HepG2 (cell line): ENCODE results near the gene SECTM1. TPM values are rescaled to one million over a fixed set of nuclear protein-coding genes. Genes with fewer than 3 reads are reported as not detected.

ENCODE experiments used
- ATAC-seq: fragments of 200-7000 bp; cut with Tn5 transposase; 3 replicates; pipeline ENCODE4 v1.9.1; 2020; ENCODE audit warnings: mild to moderate bottlenecking, moderate library complexity
- BruUV-seq: library from RNA; stranded (reverse); fragments of 400-500 nt; replicated peaks from 2 replicates; lab custom pipeline; 2021; lab: Mats Ljungman, UMichigan
- CTCF ChIA-PET: fragments of 300-600 bp; formaldehyde crosslinking; extraction: SDS; loops from one replicate; lab custom pipeline; 2021; ENCODE audit warnings: low total read pairs, inconsistent platforms, low intra/inter-chr PET ratio; lab: Yijun Ruan, JAX
- POLR2A ChIA-PET: fragments of 350-600 bp; sonication (Branson Sonifier 250); formaldehyde crosslinking; loops from one replicate; lab custom pipeline; 2020; ENCODE audit warnings: antibody characterized with exemption, inconsistent platforms; lab: Yijun Ruan, JAX
- DNase-seq: peaks from one replicate; pipeline ENCODE4 v3.0.0-alpha.2; 2015; ENCODE audit warnings: low spot score
- FAIRE-seq: peaks from 3 replicates; lab custom pipeline; 2011; peaks lifted over from hg19 to GRCh38; lab: Jason Lieb, UNC
- H2AFZ ChIP-seq: one replicate; pipeline ENCODE4 v1.6.1; 2011; ENCODE audit warnings: low read length, inconsistent platforms
- H3K27ac ChIP-seq: fragments of 300-600 bp; 3 replicates; pipeline ENCODE4 v1.8.0; 2011; ENCODE audit warnings: mixed run types, mild to moderate bottlenecking, mixed read lengths, low read length, inconsistent platforms; ENCODE audit not compliant: insufficient read depth; ENCODE audit errors: extremely low read length
- H3K27me3 ChIP-seq, 2 experiments: fragments of 200-600 bp in 1 of 2; 2 replicates in 1 of 2; 3 replicates in 1 of 2; pipeline versions ENCODE4 v1.6.0 to v1.8.0; 2011; ENCODE audit warnings: low read length in 2 of 2, mild to moderate bottlenecking in 2 of 2, moderate library complexity in 2 of 2, inconsistent platforms in 1 of 2; ENCODE audit not compliant: insufficient read depth in 2 of 2, control insufficient read depth in 1 of 2
- H3K36me3 ChIP-seq, 2 experiments: fragments of 200-600 bp in 1 of 2; replicated peaks in 1 of 2; 2 replicates in 1 of 2; 3 replicates in 1 of 2; pipeline versions ENCODE4 v1.5.1 to v1.8.0; 2011; ENCODE audit warnings: low read length in 2 of 2, inconsistent platforms in 1 of 2; ENCODE audit not compliant: insufficient read depth in 2 of 2, control insufficient read depth in 1 of 2
- H3K4me1 ChIP-seq: 2 replicates; pipeline ENCODE4 v1.5.1; 2012; ENCODE audit warnings: low read length, inconsistent platforms; ENCODE audit not compliant: insufficient read depth
- H3K4me2 ChIP-seq: 2 replicates; pipeline ENCODE4 v1.6.0; 2011; ENCODE audit warnings: low read depth, low read length, inconsistent platforms
- H3K4me3 ChIP-seq, 3 experiments: fragments of 200-600 bp in 1 of 3; sonication (generic), shearing (Covaris generic) in 1 of 3; replicated peaks in 1 of 3; 2 replicates each; pipeline ENCODE4 v1.5.1; 2011 to 2016; ENCODE audit warnings: low read length in 3 of 3, inconsistent platforms in 2 of 3, low read depth in 2 of 3, mild to moderate bottlenecking in 2 of 3, control low read depth in 1 of 3, mixed read lengths in 1 of 3; ENCODE audit not compliant: insufficient read depth in 1 of 3
- H3K79me2 ChIP-seq: one replicate; pipeline ENCODE4 v1.6.1; 2011; ENCODE audit warnings: low read length, inconsistent platforms; ENCODE audit not compliant: insufficient read depth
- H3K9ac ChIP-seq: 2 replicates; pipeline ENCODE4 v1.6.0; 2011; ENCODE audit warnings: mild to moderate bottlenecking, low read depth, low read length, inconsistent platforms; ENCODE audit not compliant: insufficient read depth
- H3K9me3 ChIP-seq: 2 replicates; pipeline ENCODE4 v1.5.1; 2012; ENCODE audit warnings: mild to moderate bottlenecking, low read length
- H4K20me1 ChIP-seq: 2 replicates; pipeline ENCODE4 v1.6.0; 2011; ENCODE audit warnings: inconsistent platforms, mild to moderate bottlenecking, low read length, moderate library complexity; ENCODE audit not compliant: insufficient read depth
- ARID5B ChIP-seq: IDR thresholded peaks from 2 replicates; pipeline ENCODE4 v1.4.0; 2020; ENCODE audit warnings: mild to moderate bottlenecking, missing genetic modification reagents
- DMAP1 ChIP-seq: IDR thresholded peaks from 2 replicates; pipeline ENCODE4 v1.6.1; 2016
- FOXA1 ChIP-seq, 2 experiments: fragments of 450-650 bp in 1 of 2; sonication (generic) in 1 of 2; formaldehyde crosslinking in 1 of 2; IDR thresholded peaks; 2 replicates each; pipeline versions ENCODE4 v1.4.0 to v1.6.1; 2016 to 2020; ENCODE audit warnings: missing genetic modification reagents in 1 of 2
- NFAT5 ChIP-seq: sonication (generic); formaldehyde crosslinking; IDR thresholded peaks from 2 replicates; pipeline ENCODE4 v1.4.0; 2020; ENCODE audit warnings: missing genetic modification reagents
- NR0B2 ChIP-seq: sonication (generic); formaldehyde crosslinking; IDR thresholded peaks from 2 replicates; pipeline ENCODE4 v1.4.0; 2020; ENCODE audit warnings: mild to moderate bottlenecking, missing genetic modification reagents
- RFXAP ChIP-seq: sonication (generic); formaldehyde crosslinking; IDR thresholded peaks from 2 replicates; pipeline ENCODE4 v1.4.0; 2020; ENCODE audit warnings: missing genetic modification reagents, borderline replicate concordance
- SCMH1 ChIP-seq: sonication (generic); formaldehyde crosslinking; IDR thresholded peaks from 2 replicates; pipeline ENCODE4 v1.9.0; 2021; ENCODE audit warnings: missing genetic modification reagents, mild to moderate bottlenecking, borderline replicate concordance
- SNRNP70 ChIP-seq: fragments of 200-400 bp; formaldehyde crosslinking; IDR thresholded peaks from 2 replicates; pipeline ENCODE4 v1.6.1; 2017; ENCODE audit warnings: mild to moderate bottlenecking, low read depth, low read length, moderate library complexity
- TBP ChIP-seq: sonication (generic); formaldehyde crosslinking; IDR thresholded peaks from 2 replicates; pipeline ENCODE4 v1.5.0; 2020; ENCODE audit warnings: missing genetic modification reagents
- TP53 ChIP-seq: sonication (generic); formaldehyde crosslinking; conservative IDR thresholded peaks from 2 replicates; pipeline ENCODE4 v1.4.0; 2020; ENCODE audit warnings: missing genetic modification reagents
- ZFAT ChIP-seq: sonication (generic); formaldehyde crosslinking; conservative IDR thresholded peaks from 2 replicates; pipeline ENCODE4 v1.8.1; 2023; ENCODE audit warnings: missing genetic modification reagents, inconsistent platforms
- ZNF737 ChIP-seq: sonication (generic); formaldehyde crosslinking; IDR thresholded peaks from 2 replicates; pipeline ENCODE4 v1.5.0; 2020; ENCODE audit warnings: missing genetic modification reagents, mild to moderate bottlenecking, borderline replicate concordance
- ZNF841 ChIP-seq: sonication (generic); formaldehyde crosslinking; IDR thresholded peaks from 2 replicates; pipeline ENCODE4 v1.8.1; 2023; ENCODE audit warnings: missing genetic modification reagents, borderline replicate concordance
- ZSCAN25 ChIP-seq: sonication (generic); formaldehyde crosslinking; IDR thresholded peaks from 2 replicates; pipeline ENCODE4 v1.8.0; 2022; ENCODE audit warnings: mild to moderate bottlenecking, missing genetic modification reagents
- WGBS: methylation state at CpG from one replicate; pipeline ENCODE4 v1.1.6; 2017; ENCODE audit warnings: low lambda C conversion rate; 5-methylcytosine and 5-hydroxymethylcytosine counted together
- in situ Hi-C: cut with HindIII; loops from 2 replicates; pipeline ENCODE4 v1.10.0; 2017; ENCODE audit warnings: low pct_unique_long_range_greater_than_20kb; ENCODE audit not compliant: extremely low pct_ligation_motif_present
- intact Hi-C: fragments of 100-400 bp; cut with micrococcal nuclease; formaldehyde crosslinking; loops from one replicate; pipeline ENCODE4 v1.10.0; 2022; ENCODE audit not compliant: unreplicated experiment
- polyA plus RNA-seq, 8 experiments: library from polyadenylated mRNA; depleted of rRNA in 3 of 8; stranded (reverse) in 7 of 8; unstranded in 1 of 8; fragments of >200 nt; fragmentation: Illumina TruSeq in 4 of 8; extraction: Trizol in 4 of 8; gene quantifications; 2 replicates each; pipeline versions ENCODE4 v1.2.1 to v1.2.3, GENCODE V29; 2011 to 2016; ENCODE audit warnings: low read depth in 4 of 8, missing spikeins in 1 of 8, mixed read lengths in 1 of 8; ENCODE audit not compliant: insufficient read depth in 1 of 8
- total RNA-seq, 5 experiments: library from RNA; depleted of rRNA; stranded (reverse); fragments of >200 nt; fragmentation: Illumina TruSeq; extraction: Trizol; gene quantifications; 2 replicates each; pipeline ENCODE4 v1.2.3, GENCODE V29; 2016; ENCODE audit warnings: low read depth in 1 of 5

SECTM1 gene
- total and polyA plus RNA-seq, 2 of the 13 experiments (the other 11 are each of a cell fraction or from before 2014, with no cell fraction given), result 3.5 to 5.3 TPM

- no peaks in the 10 kb centered on the region for H3K36me3 ChIP-seq
- H3K4me2 ChIP-seq, result peak overlapping the region; percentile 80
- peak; percentile 99 for DNase-seq
- intact Hi-C loops (no loop called here), in situ Hi-C loops (no loop called here)
- ChIA-PET CTCF (no interaction called here), POLR2A (interaction anchor here (0.6 to 3.7 kb wide), 18 partner anchors 8 to 154 kb away, joined by 3 to 38 read pairs (median 5); partner anchors contain the start of genes SLC16A3 and TEX19)
- 47% methylated on average over 13 of the region's 14 CpGs for WGBS
- H3K27ac ChIP-seq, result peak overlapping the region; percentile 68
- no peaks in the 10 kb centered on the region for H4K20me1 ChIP-seq
- H3K4me1 ChIP-seq, result peaks cover 70% of the 10 kb centered on the region
- no peak overlapping the region for H2AFZ ChIP-seq
- H3K9ac ChIP-seq, result peak overlapping the region; percentile 73
- ATAC-seq, result peak; percentile 97
- H3K9me3 ChIP-seq, result no peaks in the 10 kb centered on the region
- no peaks in the 10 kb centered on the region for H3K79me2 ChIP-seq
- BruUV-seq, result no TSS peak
- FAIRE-seq, result peak; percentile 96
- no peaks in the 10 kb centered on the region for H3K27me3 ChIP-seq
- H3K4me3 ChIP-seq, result peak overlapping the region; percentile 32 to 58 (median 57)
- TF ChIP-seq ZFAT (CRISPR knock-in tag) (no peak), SCMH1 (CRISPR knock-in tag) (no peak), DMAP1 (peak; percentile 46; the same call in 1 of the 2 replicates), ZNF737 (CRISPR knock-in tag) (no peak), FOXA1 (IDR thresholded peaks at IDR 0.05) (no peak), FOXA1 (CRISPR knock-in tag; IDR thresholded peaks at IDR 0.05) (0 out of 2 replicates have a peak, but pooled peaks have one; percentile 18), SNRNP70 (no peak), ZNF841 (CRISPR knock-in tag) (no peak), TP53 (no peak), ZSCAN25 (CRISPR knock-in tag) (0 out of 2 replicates have a peak, but pooled peaks have one; percentile 20), NR0B2 (CRISPR knock-in tag) (no peak), RFXAP (CRISPR knock-in tag) (peak; percentile 84), NFAT5 (CRISPR knock-in tag) (no peak), TBP (CRISPR knock-in tag) (no peak), ARID5B (CRISPR knock-in tag) (peak; percentile 3)
Measured at GRCh38 chr17:82367724-82368524, 34.4 kb upstream of the SECTM1 start.
